ENCODE measurements around the gene SDHA. TPM values are rescaled to one million over a fixed set of nuclear protein-coding genes. Genes with fewer than 3 reads are reported as not detected.
A peak's percentile ranks its signal among the peaks of the same experiment; 100 is the strongest.

SDHA gene
- polyA plus RNA-seq, 1 donor from 2014 or later: 70.4 TPM

GRCh38 chr5:188488-189481, 29.3 kb upstream of the SDHA start:
- Histone ChIP-seq H3K4me3 (ENCODE audit: low read length) (no peak overlapping the region), H3K4me2 (ENCODE audit: low read length) (no peak overlapping the region), H3K9me3 (ENCODE audit: low read length) (no peaks in the 10 kb centered on the region), H3K79me2 (replicated peaks; ENCODE audit: insufficient read depth, low read length) (no peaks in the 10 kb centered on the region), H3K27me3 (ENCODE audit: insufficient read depth, low read depth, low read length) (no peaks in the 10 kb centered on the region), H3K27ac (ENCODE audit: low read length) (no peak overlapping the region), H3K9ac (ENCODE audit: low read length) (no peak overlapping the region), H4K20me1 (ENCODE audit: insufficient read depth) (no peaks in the 10 kb centered on the region), H3K9me2 (ENCODE audit: insufficient read depth, low read length) (no peaks in the 10 kb centered on the region), H3F3A (ENCODE audit: insufficient read depth, low read length, poor library complexity, severe bottlenecking) (no peaks in the 10 kb centered on the region), H2AFZ (ENCODE audit: low read depth, low read length) (no peak overlapping the region), H3K36me3 (ENCODE audit: insufficient read depth, low read length) (no peaks in the 10 kb centered on the region)
- TF ChIP-seq POLR2AphosphoS5 (IDR thresholded peaks at IDR 0.05) (no peak), EZH2 (IDR thresholded peaks at IDR 0.05; ENCODE audit: borderline replicate concordance, insufficient read depth, low read length, poor library complexity, severe bottlenecking) (no peak), MXI1 (conservative IDR thresholded peaks at IDR 0.05; ENCODE audit: poor library complexity, severe bottlenecking) (no peak), RAD21 (conservative IDR thresholded peaks at IDR 0.05) (peak; percentile 60), EP300 (conservative IDR thresholded peaks at IDR 0.05; ENCODE audit: poor library complexity, severe bottlenecking) (no peak), CTCF (IDR thresholded peaks at IDR 0.05; ENCODE audit: poor library complexity, severe bottlenecking) (peak; percentile 80), SMC3 (conservative IDR thresholded peaks at IDR 0.05; ENCODE audit: poor library complexity) (peak; percentile 72)

GRCh38 chr5:189486-189885, 28.6 kb upstream of the SDHA start:
- no peaks in the 10 kb centered on the region for H3K9me3 ChIP-seq (ENCODE audit: low read length)
- TF ChIP-seq EZH2 (IDR thresholded peaks at IDR 0.05; ENCODE audit: borderline replicate concordance, insufficient read depth, low read length, poor library complexity, severe bottlenecking) (no peak), POLR2AphosphoS5 (IDR thresholded peaks at IDR 0.05) (no peak), SMC3 (conservative IDR thresholded peaks at IDR 0.05; ENCODE audit: poor library complexity) (no peak), CTCF (IDR thresholded peaks at IDR 0.05; ENCODE audit: poor library complexity, severe bottlenecking) (no peak), RAD21 (conservative IDR thresholded peaks at IDR 0.05) (no peak), TAF1 (IDR thresholded peaks at IDR 0.05; ENCODE audit: low read depth) (no peak), EP300 (conservative IDR thresholded peaks at IDR 0.05; ENCODE audit: poor library complexity, severe bottlenecking) (no peak), REST (IDR thresholded peaks at IDR 0.05; ENCODE audit: borderline replicate concordance) (no peak), MXI1 (conservative IDR thresholded peaks at IDR 0.05; ENCODE audit: poor library complexity, severe bottlenecking) (no peak)

More at GRCh38 chr5:189486-189885, 28.6 kb upstream of the SDHA start:
- Histone ChIP-seq H2AFZ (ENCODE audit: low read depth, low read length) (no peak overlapping the region), H3K27ac (ENCODE audit: low read length) (no peak overlapping the region), H3K36me3 (ENCODE audit: insufficient read depth, low read length) (no peaks in the 10 kb centered on the region), H3K4me3 (ENCODE audit: low read length) (no peak overlapping the region), H3K79me2 (replicated peaks; ENCODE audit: insufficient read depth, low read length) (no peaks in the 10 kb centered on the region), H3K9ac (ENCODE audit: low read length) (no peak overlapping the region), H3K4me2 (ENCODE audit: low read length) (no peak overlapping the region), H3K9me2 (ENCODE audit: insufficient read depth, low read length) (no peaks in the 10 kb centered on the region), H3K27me3 (ENCODE audit: insufficient read depth, low read depth, low read length) (no peaks in the 10 kb centered on the region), H4K20me1 (ENCODE audit: insufficient read depth) (no peaks in the 10 kb centered on the region), H3F3A (ENCODE audit: insufficient read depth, low read length, poor library complexity, severe bottlenecking) (no peaks in the 10 kb centered on the region)

Data from neural cell (in vitro differentiated cells).